OCI-LY1 (cell line): ENCODE results near the gene TMC4.
A peak's percentile ranks its signal among the peaks of the same experiment; 100 is the strongest.

Experiments
- CTCF ChIP-seq: fragments of 200-600 bp; sonication (generic), shearing (Covaris generic); IDR thresholded peaks from 2 replicates; pipeline ENCODE4 v1.5.1; 2017; ENCODE audit warnings: mild to moderate bottlenecking, antibody characterized with exemption, low read length, moderate library complexity, mixed read lengths
- EZH2 ChIP-seq: fragments of 200-600 bp; sonication (generic), shearing (Covaris generic); IDR thresholded peaks from 2 replicates; pipeline ENCODE4 v1.8.0; 2017; ENCODE audit warnings: borderline replicate concordance, mixed run types, mild to moderate bottlenecking, antibody characterized with exemption, low read length, moderate library complexity, mixed read lengths

- peak; percentile 52 for TF ChIP-seq CTCF
- TF ChIP-seq EZH2 = no peak
Observed at GRCh38 chr19:54189145-54189734, 16.3 kb upstream of the TMC4 start, which contains the start of gene MBOAT7.
